ENCODE measurements around the gene ABCB8.
"Not testable (repeated sequence)": the region's sequence is repeated elsewhere in the genome, so short reads cannot be mapped to it uniquely, and the experiment has no call there.

DNA sequence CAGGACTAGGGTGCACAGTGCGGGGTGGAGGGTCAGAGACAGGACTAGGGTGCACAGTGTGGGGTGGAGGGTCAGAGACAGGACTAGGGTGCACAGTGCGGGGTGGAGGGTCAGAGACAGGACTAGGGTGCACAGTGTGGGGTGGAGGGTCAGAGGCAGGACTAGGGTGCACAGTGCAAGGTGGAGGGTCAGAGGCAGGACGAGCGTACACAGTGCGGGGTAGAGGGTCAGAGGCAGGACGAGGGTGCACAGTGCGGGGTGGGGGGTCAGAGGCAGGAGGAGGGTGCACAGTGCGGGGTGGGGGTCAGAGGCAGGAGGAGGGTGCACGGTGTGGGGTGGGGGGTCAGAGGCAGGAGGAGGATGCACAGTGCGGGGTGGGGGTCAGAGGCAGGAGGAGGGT is 15.2 kb downstream of the ABCB8 start:
- TF ChIP-seq POLR2A (IDR thresholded peaks at IDR 0.05), result not testable (repeated sequence)
- TF ChIP-seq, protein P1, sequence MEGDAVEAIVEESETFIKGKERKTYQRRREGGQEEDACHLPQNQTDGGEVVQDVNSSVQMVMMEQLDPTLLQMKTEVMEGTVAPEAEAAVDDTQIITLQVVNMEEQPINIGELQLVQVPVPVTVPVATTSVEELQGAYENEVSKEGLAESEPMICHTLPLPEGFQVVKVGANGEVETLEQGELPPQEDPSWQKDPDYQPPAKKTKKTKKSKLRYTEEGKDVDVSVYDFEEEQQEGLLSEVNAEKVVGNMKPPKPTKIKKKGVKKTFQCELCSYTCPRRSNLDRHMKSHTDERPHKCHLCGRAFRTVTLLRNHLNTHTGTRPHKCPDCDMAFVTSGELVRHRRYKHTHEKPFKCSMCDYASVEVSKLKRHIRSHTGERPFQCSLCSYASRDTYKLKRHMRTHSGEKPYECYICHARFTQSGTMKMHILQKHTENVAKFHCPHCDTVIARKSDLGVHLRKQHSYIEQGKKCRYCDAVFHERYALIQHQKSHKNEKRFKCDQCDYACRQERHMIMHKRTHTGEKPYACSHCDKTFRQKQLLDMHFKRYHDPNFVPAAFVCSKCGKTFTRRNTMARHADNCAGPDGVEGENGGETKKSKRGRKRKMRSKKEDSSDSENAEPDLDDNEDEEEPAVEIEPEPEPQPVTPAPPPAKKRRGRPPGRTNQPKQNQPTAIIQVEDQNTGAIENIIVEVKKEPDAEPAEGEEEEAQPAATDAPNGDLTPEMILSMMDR (IDR thresholded peaks at IDR 0.05), result not testable (repeated sequence)
